Suprapubic skin (tissue), 4 donors: ENCODE results near the gene OAS1.

Source experiments
- CTCF ChIP-seq, 2 donors: fragments of 200-600 bp in 1 of 2; fragments of 450-650 bp in 1 of 2; sonication (generic) in 1 of 2; IDR thresholded peaks; one replicate each; pipeline ENCODE4 v1.5.1; 2016 to 2019; ENCODE audit warnings: antibody characterized with exemption in 2 of 2, mild to moderate bottlenecking in 1 of 2, moderate library complexity in 1 of 2
- EP300 ChIP-seq: sonication (generic); formaldehyde crosslinking; IDR thresholded peaks from one replicate; pipeline ENCODE4 v1.6.1; 2017; ENCODE audit warnings: antibody characterized with exemption
- POLR2A ChIP-seq, 2 donors: fragments of 450-650 bp; IDR thresholded peaks; one replicate each; pipeline ENCODE4 v1.6.1; 2017; ENCODE audit warnings: antibody characterized with exemption in 2 of 2, mild to moderate bottlenecking in 2 of 2, moderate library complexity in 2 of 2
- POLR2AphosphoS5 ChIP-seq, 3 donors: sonication (generic); formaldehyde crosslinking; IDR thresholded peaks; one replicate each; pipeline ENCODE4 v1.6.1; 2017; ENCODE audit warnings: antibody characterized with exemption in 3 of 3

GRCh38 chr12:112964067-112964670 is 57.4 kb downstream of the OAS1 start:
- no peak for TF ChIP-seq EP300
- no peak for TF ChIP-seq POLR2A (IDR thresholded peaks at IDR 0.05)
- TF ChIP-seq POLR2AphosphoS5 (IDR thresholded peaks at IDR 0.05): no peak
- TF ChIP-seq CTCF (IDR thresholded peaks at IDR 0.05): no peak
